CD14-positive monocyte (primary cell): Measurements from ENCODE around the gene DPF3. TPM values are rescaled to one million over a fixed set of nuclear protein-coding genes. Genes with fewer than 3 reads are reported as not detected.

Experiments
- DNase-seq, 3 donors: peaks; one replicate each; pipeline ENCODE4 v3.0.0-alpha.2; 2011 to 2022
- H2AFZ ChIP-seq: 2 replicates; pipeline ENCODE4 v1.6.0; 2012; ENCODE audit warnings: mild to moderate bottlenecking, low read depth, low read length, inconsistent platforms; ENCODE audit not compliant: insufficient read depth, poor library complexity, severe bottlenecking
- H3K27ac ChIP-seq, 2 donors: 1 replicate in 1 of 2; 2 replicates in 1 of 2; pipeline ENCODE4 v1.5.1; 2012 to 2013; ENCODE audit warnings: low read length in 2 of 2, control low read depth in 1 of 2, inconsistent platforms in 1 of 2, low read depth in 1 of 2, mild to moderate bottlenecking in 1 of 2
- H3K27me3 ChIP-seq, 2 donors: one replicate each; pipeline versions ENCODE4 v1.6.0 to v1.6.1; 2011 to 2013; ENCODE audit warnings: low read length in 2 of 2; ENCODE audit not compliant: control insufficient read depth in 2 of 2, insufficient read depth in 2 of 2
- H3K36me3 ChIP-seq, 2 donors: replicated peaks in 1 of 2; 1 replicate in 1 of 2; 2 replicates in 1 of 2; pipeline versions ENCODE4 v1.5.1 to v1.6.1; 2012 to 2013; ENCODE audit warnings: low read length in 2 of 2, control low read depth in 1 of 2, inconsistent platforms in 1 of 2, mild to moderate bottlenecking in 1 of 2; ENCODE audit not compliant: insufficient read depth in 2 of 2, control insufficient read depth in 1 of 2
- H3K4me1 ChIP-seq, 2 donors: 1 replicate in 1 of 2; 2 replicates in 1 of 2; pipeline versions ENCODE4 v1.5.1 to v1.6.1; 2012 to 2013; ENCODE audit warnings: low read length in 2 of 2, control low read depth in 1 of 2, inconsistent platforms in 1 of 2, mild to moderate bottlenecking in 1 of 2, moderate library complexity in 1 of 2; ENCODE audit not compliant: insufficient read depth in 2 of 2, control insufficient read depth in 1 of 2
- H3K4me2 ChIP-seq: replicated peaks from 2 replicates; pipeline ENCODE3; 2012; ENCODE audit warnings: low read length, moderate library complexity, mild to moderate bottlenecking; ENCODE audit not compliant: poor library complexity, severe bottlenecking; ENCODE audit errors: extremely low read depth
- H3K4me3 ChIP-seq, 3 experiments: fragments of 200-600 bp in 1 of 3; sonication (generic) in 1 of 3; replicated peaks in 1 of 3; 1 replicate in 2 of 3; 2 replicates in 1 of 3; pipeline ENCODE4 v1.5.1; 2011 to 2013; ENCODE audit warnings: low read length in 3 of 3, mild to moderate bottlenecking in 3 of 3, control low read depth in 2 of 3, low read depth in 2 of 3, inconsistent platforms in 1 of 3, moderate library complexity in 1 of 3
- H3K79me2 ChIP-seq: 2 replicates; pipeline ENCODE4 v1.6.0; 2012; ENCODE audit warnings: mild to moderate bottlenecking, control low read depth, inconsistent platforms, low read length, moderate library complexity; ENCODE audit not compliant: insufficient read depth
- H3K9ac ChIP-seq: 2 replicates; pipeline ENCODE4 v1.6.0; 2017; ENCODE audit warnings: low read length, mild to moderate bottlenecking; ENCODE audit not compliant: insufficient read depth, poor library complexity, severe bottlenecking
- H3K9me3 ChIP-seq, 2 donors: replicated peaks in 1 of 2; 1 replicate in 1 of 2; 2 replicates in 1 of 2; pipeline versions ENCODE4 v1.5.1 to v1.6.1; 2012 to 2013; ENCODE audit warnings: low read length in 2 of 2, control low read depth in 1 of 2; ENCODE audit not compliant: control insufficient read depth in 1 of 2, insufficient read depth in 1 of 2
- H4K20me1 ChIP-seq: 2 replicates; pipeline ENCODE4 v1.6.0; 2012; ENCODE audit warnings: mild to moderate bottlenecking, low read length, control low read depth, moderate library complexity; ENCODE audit not compliant: insufficient read depth
- H3K27ac Mint-ChIP-seq, 7 donors: one replicate each; pipeline ENCODE4 v1.8.0; 2020; ENCODE audit warnings: mild to moderate bottlenecking in 7 of 7, mixed read lengths in 7 of 7, moderate library complexity in 6 of 7, inconsistent platforms in 2 of 7
- H3K27me3 Mint-ChIP-seq, 3 donors: one replicate each; pipeline ENCODE4 v1.8.0; 2021 to 2022; ENCODE audit warnings: low read depth in 3 of 3, mild to moderate bottlenecking in 3 of 3, mixed read lengths in 3 of 3, moderate library complexity in 3 of 3, inconsistent platforms in 1 of 3
- H3K36me3 Mint-ChIP-seq, 2 donors: one replicate each; pipeline ENCODE4 v1.8.0; 2020; ENCODE audit warnings: mixed read lengths in 2 of 2, inconsistent platforms in 1 of 2, mild to moderate bottlenecking in 1 of 2
- H3K4me1 Mint-ChIP-seq: one replicate; pipeline ENCODE4 v1.8.0; 2020; ENCODE audit warnings: mild to moderate bottlenecking, mixed read lengths
- H3K4me3 Mint-ChIP-seq, 2 donors: one replicate each; pipeline ENCODE4 v1.8.0; 2020; ENCODE audit warnings: mild to moderate bottlenecking in 2 of 2, mixed read lengths in 2 of 2, moderate library complexity in 1 of 2
- H3K9me3 Mint-ChIP-seq, 7 donors: one replicate each; pipeline ENCODE4 v1.8.0; 2020 to 2022; ENCODE audit warnings: mixed read lengths in 7 of 7, mild to moderate bottlenecking in 6 of 7, moderate library complexity in 6 of 7, inconsistent platforms in 2 of 7
- CTCF ChIP-seq: fragments of 200-600 bp; IDR thresholded peaks from one replicate; pipeline ENCODE4 v1.8.0; 2022; ENCODE audit warnings: antibody characterized with exemption, mild to moderate bottlenecking
- WGBS: methylation state at CpG from one replicate; pipeline ENCODE4 v1.1.5; 2013; ENCODE audit warnings: missing lambda C conversion rate; ENCODE audit not compliant: insufficient coverage; 5-methylcytosine and 5-hydroxymethylcytosine counted together
- intact Hi-C, 2 donors: fragments of 100-400 bp; cut with micrococcal nuclease; formaldehyde crosslinking; loops; one replicate each; pipeline versions ENCODE4 v1.15.0 to v1.15.1; 2023
- polyA plus RNA-seq, 3 donors: library from polyadenylated mRNA; depleted of rRNA in 1 of 3; unstranded in 2 of 3; stranded (reverse) in 1 of 3; fragments of 300-500 nt in 2 of 3; fragments of >200 nt in 1 of 3; fragmentation: Illumina TruSeq in 2 of 3; gene quantifications; 1 replicate in 2 of 3; 2 replicates in 1 of 3; pipeline ENCODE4 v1.2.3, GENCODE V29; 2012 to 2021

Gene DPF3
- polyA plus RNA-seq, 3 donors: 0.33 to 0.39 TPM; not detected in 1

GRCh38 chr14:72666610-72667009, 227.3 kb downstream of the DPF3 start:
- H4K20me1 ChIP-seq: no peaks in the 10 kb centered on the region
- no peak for DNase-seq
- no peak overlapping the region for H2AFZ ChIP-seq
- H3K9me3 ChIP-seq: no peaks in the 10 kb centered on the region
- peaks cover 19 to 27% (median 21%) of the 10 kb centered on the region in 3 donors for H3K27me3 Mint-ChIP-seq
- H3K4me1 Mint-ChIP-seq: no peaks in the 10 kb centered on the region
- no peak overlapping the region for H3K9ac ChIP-seq
- no peaks in the 10 kb centered on the region for H3K79me2 ChIP-seq
- H3K27ac ChIP-seq: no peak overlapping the region
- TF ChIP-seq CTCF: no peak
- no peak overlapping the region for H3K4me2 ChIP-seq
- H3K27ac Mint-ChIP-seq: no peak overlapping the region
- peaks cover 0 to 3% (median 0%) of the 10 kb centered on the region in 7 donors for H3K9me3 Mint-ChIP-seq
- intact Hi-C loops: no loop called here
- H3K27me3 ChIP-seq: peaks cover 0 to 16% of the 10 kb centered on the region in 2 donors
- H3K4me3 ChIP-seq: no peak overlapping the region
- no peaks in the 10 kb centered on the region for H3K36me3 ChIP-seq
- no peak overlapping the region for H3K4me3 Mint-ChIP-seq
- WGBS: no CpG with 5 or more reads among the region's 1 CpG
- no peaks in the 10 kb centered on the region for H3K36me3 Mint-ChIP-seq
- no peaks in the 10 kb centered on the region for H3K4me1 ChIP-seq

GRCh38 chr14:72665259-72665658, 228.6 kb downstream of the DPF3 start:
- no peaks in the 10 kb centered on the region for H3K79me2 ChIP-seq
- no peaks in the 10 kb centered on the region for H3K9me3 ChIP-seq
- no peak overlapping the region for H3K4me3 ChIP-seq
- H3K36me3 ChIP-seq: no peaks in the 10 kb centered on the region
- no peak overlapping the region for H3K9ac ChIP-seq
- no peak overlapping the region for H3K4me2 ChIP-seq
- TF ChIP-seq CTCF: no peak
- peaks cover 0 to 3% (median 0%) of the 10 kb centered on the region in 7 donors for H3K9me3 Mint-ChIP-seq
- H3K4me3 Mint-ChIP-seq: no peak overlapping the region
- H3K27me3 Mint-ChIP-seq: peaks cover 11 to 19% (median 12%) of the 10 kb centered on the region in 3 donors
- H3K27me3 ChIP-seq: peaks cover 0 to 12% of the 10 kb centered on the region in 2 donors
- intact Hi-C loops: no loop called here
- no peak for DNase-seq
- H3K4me1 Mint-ChIP-seq: no peaks in the 10 kb centered on the region
- H3K27ac ChIP-seq: no peak overlapping the region
- H3K4me1 ChIP-seq: no peaks in the 10 kb centered on the region
- H4K20me1 ChIP-seq: no peaks in the 10 kb centered on the region
- H3K27ac Mint-ChIP-seq: no peak overlapping the region
- H2AFZ ChIP-seq: no peak overlapping the region
- 95% methylated on average over 3 of the region's 3 CpGs for WGBS
- no peaks in the 10 kb centered on the region for H3K36me3 Mint-ChIP-seq
